Umbilical cord (tissue), 2 donors: ENCODE data around the gene HDAC4. TPM values are rescaled to one million over a fixed set of nuclear protein-coding genes. Genes with fewer than 3 reads are reported as not detected.
"Not testable (repeated sequence)": the region's sequence is repeated elsewhere in the genome, so short reads cannot be mapped to it uniquely, and the experiment has no call there.

ENCODE experiments used
- DNase-seq: peaks from one replicate; pipeline ENCODE4 v3.0.0-alpha.2; 2015; ENCODE audit warnings: low spot score
- total RNA-seq: library from RNA; depleted of rRNA; stranded (reverse); fragments of >200 nt; gene quantifications from one replicate; pipeline ENCODE4 v1.2.3, GENCODE V29; 2014; ENCODE audit warnings: low replicate concordance; ENCODE audit not compliant: insufficient read depth

Gene HDAC4
- total RNA-seq, 1 donor from 2014 or later, result 99.4 TPM

DNA sequence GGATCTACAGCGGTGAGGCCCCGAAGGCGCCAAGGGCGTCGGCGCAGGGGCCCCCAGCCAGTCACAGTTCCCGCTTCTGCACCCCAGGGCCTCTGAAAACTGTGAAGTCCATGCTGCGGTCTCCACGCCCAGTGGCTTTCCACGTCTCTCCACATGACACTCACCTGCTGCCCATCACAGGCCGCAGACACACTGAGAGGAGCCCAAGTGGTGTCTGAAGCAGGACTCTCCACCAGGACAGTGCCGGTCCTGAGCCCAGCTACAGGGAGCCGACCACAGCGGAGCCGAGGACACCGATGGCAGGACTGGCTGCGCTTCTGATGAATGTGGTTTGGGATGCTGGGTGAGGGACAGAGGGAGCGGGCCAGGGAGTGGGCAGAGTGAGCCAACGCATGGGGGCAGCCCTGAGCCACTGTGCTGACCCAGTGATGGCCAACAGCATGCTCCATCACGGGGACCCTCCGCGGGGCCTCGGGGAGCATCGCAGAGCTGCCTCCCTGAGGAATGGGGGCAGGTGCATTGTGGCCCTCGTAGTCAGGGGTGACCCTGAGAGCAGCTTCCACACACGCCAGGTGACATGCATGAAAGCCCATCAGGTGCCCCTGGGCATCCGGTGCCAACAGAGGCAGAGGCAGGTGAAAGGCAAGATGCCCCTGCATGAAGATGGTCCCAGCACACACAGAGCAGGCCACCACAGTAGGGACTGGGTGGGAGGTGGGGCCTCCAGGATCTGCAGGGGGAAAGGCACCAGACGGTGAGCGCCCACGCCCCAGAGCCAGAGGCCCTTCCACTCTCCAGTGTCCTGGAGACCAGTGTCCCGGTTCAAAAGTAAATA lies 116.6 kb downstream of the HDAC4 start:
- no peak for DNase-seq

DNA sequence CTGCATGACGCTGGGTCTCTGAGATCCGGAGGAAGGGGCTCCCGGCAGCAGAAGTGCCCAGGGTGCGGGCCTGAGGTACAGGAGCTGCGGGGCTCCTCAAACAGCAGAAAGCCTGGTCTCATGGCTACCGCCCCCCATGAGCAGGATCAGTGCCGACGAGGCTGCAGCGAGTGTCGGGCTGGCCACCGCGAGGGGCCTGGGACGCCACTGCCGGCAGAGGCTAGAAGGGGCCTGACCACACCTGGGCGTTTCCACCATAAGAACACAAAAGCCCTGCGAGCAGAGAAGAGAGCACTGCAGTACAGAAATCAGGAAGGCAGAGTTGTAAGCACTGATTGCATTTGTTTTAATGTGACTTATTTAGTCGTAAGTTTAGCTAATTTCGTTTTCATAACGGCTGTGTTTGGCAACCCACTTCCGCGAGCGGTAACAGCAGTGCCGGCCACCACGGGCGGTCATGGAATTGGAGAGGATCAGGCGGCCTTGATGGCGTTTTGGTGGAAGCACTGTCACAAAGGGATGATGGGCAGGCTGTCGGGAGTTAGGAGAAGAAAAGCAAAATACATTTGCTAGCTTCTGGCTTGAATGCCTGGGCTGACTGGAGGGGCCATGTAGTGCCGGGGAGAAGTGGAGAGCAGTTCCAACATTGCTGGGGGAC lies 117.4 kb downstream of the HDAC4 start:
- DNase-seq, result no peak

DNA sequence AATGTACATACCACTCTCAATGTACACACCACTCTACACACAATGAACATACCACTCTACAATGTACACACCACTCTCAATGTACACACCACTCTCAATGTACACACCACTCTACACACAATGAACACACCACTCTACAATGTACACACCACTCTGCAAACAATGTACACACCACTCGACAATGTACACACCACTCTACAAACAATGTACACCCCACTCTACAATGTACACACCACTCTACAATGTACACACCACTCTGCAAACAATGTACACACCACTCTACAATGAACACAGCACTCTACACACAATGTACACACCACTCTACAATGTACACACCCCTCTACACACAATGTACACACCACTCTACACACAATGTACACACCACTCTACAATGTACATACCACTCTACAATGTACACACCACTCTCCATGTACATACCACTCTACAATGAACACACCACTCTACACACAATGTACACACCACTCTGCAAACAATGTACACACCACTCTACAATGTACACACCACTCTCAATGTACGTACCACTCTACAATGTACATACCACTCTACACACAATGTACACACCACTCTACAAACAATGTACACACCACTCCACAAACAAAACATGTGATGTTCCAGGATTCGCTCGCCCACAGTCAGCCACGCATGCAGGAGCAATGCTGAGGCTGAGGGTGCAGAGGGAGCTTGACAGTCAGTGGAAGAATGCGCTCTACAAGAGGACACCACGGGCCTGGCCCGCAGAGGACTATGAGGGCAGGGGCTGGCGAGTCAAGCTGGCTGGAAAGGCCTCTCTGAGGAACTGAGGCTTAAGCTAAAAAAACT lies 118.2 kb downstream of the HDAC4 start:
- DNase-seq, result no peak

DNA sequence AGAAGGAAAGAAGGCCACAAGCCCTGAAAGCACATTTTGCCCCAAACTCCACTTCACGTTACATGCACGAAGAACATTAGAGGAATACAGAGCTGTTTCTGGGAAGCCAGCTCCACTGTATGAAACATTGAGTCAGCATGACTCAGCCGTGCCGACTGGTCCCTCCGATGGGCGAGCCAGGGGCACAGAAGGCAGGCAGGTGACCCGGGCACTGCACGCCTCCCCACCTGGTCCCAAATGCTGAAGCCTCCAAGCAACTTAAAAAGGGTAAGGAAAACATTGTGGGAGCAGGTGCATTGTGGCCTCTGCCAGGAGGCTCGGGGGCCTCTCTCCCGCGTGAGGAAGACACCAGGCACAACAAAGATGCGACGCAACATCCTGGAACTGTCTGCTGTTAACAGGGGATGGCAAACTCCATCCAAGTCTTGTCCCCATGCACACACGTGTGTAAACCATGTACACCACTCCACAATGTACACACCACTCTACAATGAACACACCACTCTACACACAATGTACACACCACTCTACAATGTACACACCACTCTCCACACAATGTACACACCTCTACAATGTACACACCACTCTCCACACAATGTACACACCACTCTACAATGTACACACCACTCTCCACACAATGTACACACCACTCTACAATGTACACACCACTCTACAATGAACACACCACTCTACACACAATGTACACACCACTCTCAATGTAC lies 120.4 kb downstream of the HDAC4 start:
- not testable (repeated sequence) for DNase-seq

DNA sequence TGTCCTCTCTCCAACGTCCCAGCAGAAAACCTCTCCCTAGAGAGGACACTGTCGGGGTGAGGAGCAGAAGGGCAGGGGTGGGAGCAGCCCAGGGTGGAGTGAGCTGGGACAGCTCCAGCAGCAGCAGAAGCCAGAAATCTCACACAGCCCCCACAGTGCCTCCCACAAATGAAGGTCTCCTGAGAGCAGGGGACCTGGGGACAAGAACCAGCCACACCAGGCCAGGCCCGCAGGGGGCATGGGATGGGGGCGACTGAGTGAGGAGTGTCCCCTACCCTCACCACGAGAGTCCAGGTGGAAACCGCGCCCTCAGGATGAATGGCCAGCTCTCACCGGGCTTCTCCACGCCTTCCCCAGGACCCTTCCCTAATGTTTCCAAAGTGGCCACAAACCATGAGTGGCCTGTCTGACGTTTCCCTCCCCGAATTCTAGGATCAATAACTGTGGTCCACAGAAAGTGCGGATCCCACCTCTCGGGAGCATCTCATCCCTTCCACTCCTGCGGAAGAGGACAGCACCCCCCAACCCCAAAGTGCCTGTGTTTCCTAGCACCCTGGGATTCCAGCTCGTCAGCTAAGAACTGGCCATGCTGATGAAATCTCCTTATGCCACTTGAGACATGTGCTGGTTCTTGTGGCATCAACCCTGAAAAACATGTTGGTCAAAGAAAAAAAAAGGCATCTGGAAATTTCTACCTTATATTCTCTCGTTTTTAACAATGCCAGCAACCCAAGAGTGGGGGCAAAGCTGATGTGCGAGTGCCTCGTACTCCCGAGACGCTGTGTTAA lies 121.1 kb downstream of the HDAC4 start:
- DNase-seq, result no peak

DNA sequence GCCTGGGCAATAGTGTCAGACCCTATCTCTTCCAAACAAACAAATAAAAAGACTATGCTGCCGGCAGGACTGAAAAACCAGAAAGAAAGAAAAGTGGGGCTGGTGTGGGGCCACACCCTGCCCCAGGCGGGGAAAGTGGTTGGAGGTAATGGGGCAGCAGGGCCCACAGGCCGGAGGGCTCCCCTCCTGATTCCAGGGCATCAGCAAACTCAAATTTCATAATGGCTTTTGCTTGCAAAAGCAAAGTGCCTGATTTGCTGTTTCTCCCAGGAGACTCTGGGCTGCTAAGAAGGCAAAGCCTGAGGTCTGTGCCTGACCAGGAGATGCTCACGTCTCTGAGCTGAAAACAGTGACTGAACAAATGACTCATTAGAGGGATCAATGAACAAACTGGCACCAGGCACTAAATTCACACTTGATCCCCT lies 121.9 kb downstream of the HDAC4 start:
- no peak for DNase-seq

DNA sequence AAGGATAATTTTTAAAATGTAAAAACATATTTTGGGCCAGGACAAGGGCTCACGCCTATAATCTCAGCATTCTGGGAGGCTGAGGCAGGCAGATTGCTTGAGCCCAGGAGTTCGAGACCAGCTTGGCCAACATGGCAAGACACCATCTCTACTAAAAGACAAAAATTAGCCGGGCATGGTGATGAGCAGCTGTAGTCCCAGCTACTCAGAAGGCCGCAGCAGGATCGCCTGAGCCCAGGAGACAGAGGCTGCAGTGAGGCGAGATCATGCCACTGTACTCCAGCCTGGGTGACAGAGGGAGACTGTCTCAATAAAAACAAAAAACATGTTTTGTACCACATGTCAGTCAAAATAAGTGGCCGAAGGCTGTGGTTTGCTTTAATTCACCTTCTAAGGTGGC lies 122.5 kb downstream of the HDAC4 start:
- no peak for DNase-seq

DNA sequence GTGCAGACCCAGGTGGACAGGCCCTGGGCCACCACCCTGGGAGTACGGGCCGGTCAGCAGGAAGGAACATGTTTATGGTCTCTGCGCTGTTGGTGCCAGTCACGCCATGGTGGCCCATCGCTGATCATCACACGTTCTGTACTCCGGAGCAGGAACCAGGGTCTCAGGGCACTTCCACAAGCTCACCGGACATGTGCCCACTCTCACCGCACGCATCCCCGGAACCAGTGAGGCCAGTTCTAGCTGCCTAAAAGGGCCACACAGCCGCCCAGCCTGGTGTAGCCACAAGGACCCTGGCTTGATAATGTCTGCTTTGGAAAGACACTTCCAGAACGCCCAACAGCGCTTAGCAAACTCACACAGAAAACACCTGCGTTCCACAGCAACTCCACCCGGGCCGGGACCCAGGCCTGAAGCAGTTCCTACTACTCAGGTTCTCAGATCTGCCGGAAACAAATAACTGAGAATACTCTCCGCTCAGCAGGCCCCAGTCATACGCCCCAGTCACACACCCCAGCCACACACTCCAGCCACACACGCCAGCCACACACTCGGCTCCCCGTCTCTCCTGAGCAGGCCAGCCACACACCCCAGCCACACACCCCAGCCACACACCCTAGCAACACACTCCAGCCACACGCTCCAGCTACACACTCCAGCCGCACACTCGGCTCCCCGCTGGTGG lies 123.3 kb downstream of the HDAC4 start:
- no peak for DNase-seq

DNA sequence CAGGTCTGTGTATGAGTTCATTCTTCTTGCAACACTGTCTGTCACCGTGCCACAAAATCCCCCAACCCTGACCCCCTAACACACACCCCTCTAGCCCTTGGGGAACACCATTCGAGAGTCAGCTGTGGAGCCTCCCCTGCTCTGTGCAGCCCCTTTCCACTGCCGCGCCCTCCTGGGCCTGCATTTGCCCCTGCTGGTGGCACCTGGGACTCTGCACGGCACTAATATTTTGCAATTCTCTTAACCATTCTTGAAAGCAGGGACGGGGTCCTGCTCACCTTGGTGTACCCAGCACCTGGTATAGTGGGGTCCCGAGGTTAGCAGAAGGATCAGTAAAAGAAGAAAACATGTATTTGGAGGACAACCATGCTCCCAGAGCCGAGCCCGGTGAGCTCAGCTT lies 124.0 kb downstream of the HDAC4 start:
- no peak for DNase-seq

DNA sequence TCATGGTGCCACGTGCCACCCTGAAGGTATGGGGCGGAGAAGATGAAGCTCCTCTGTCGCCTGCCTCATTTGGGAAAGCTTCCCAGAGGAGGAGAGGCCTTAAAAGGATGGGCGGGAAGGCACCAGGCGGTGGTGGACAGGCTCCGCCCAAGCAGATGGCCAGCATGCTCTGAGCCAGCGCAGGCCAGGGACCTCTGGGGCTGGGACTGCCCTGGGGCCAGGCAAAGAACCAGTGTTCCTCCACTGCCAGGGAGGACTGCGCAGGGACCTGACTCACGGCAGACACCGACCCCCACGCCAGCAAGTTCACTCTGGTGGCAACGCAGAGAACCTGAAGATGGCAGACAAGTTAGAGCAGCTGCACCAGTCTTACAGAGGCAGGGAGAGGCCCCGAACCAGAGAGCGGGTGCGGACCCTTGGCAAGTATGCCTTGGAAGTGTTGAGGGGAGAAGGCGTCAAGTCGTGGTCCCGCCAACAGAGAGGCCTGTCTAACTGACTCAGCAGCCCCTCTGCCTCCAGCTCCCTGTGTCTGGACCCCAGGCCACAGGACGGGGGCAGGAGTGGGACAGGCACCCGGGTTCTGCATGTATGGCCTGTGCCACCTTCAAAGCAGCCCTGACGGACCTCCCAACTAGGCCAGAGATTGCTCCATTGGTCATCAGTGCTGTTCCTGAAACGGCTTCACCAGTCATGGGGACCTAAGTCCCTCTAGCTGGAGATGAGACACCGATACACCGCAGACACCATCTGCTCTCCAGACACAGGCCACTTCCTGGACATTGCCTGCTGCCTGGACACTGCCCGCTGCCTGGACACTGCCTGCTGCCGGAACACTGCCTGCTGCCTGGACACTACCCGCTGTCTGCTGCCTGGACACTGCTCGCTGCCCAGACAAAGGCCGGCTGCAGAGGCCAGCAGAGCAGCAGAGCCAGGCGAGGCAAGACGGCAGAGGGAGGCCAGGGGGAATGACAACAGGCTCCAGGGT lies 124.7 kb downstream of the HDAC4 start:
- peak; percentile 86 for DNase-seq

DNA sequence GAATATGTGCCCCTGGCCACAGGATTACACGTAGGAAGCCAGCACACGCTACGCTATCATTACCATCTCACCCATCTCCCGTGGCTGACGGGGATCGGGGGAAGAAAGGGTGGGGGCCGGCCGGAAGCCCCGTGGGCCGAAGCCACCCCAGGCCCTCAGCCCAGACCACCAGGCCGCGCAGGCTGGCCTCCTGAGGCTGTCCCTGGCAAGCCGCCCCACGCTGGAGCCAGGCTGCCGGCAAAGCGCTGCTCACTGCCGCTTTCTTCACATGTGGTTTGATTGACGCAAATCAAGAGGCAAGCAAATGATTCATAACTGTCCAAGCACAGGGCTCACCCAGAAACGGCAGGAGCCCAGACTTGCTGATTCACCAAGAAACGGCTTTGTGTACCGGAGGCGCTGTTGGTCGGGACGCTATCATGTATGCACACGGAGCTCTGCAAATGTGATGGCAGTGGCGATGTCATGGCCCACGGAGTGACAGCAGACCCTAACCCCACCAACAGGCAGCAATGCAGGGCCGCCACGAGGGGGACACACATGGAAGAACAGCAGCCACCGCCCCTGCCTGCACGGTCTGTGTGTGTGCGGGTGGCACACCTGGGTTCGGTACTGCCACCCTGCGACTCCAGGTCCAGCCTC lies 125.7 kb downstream of the HDAC4 start:
- peak; percentile 82 for DNase-seq

DNA sequence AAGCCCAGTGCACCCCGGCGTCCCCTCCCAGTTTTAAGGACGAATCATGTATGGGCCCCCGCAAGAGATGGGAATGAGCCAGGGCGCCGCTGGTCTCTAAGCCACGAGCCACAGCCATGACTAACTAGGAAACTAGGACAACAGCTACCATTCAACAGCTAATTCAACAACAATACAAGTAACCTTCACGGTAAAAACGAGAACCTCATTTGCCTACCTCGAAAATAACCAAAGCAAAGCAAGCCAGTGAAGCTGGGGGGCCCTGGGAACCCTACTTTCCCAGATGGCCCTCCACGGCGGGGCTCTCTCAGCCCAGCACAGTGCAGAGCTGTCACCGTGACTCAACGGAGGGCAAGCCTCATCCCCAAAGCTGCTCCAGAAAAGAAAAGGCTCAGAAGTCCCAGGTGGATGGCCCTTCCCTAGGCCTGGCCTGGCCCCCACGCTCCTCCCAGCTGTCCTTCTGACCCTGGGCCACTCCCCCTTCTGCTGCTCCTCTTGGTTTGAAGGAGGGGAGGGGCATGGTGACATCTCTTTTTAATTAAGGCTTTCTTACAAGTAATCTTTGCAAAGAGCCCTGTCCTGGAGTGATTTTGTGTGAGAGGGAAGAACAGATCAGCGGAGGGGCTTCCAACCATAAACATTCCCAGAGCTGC lies 126.3 kb downstream of the HDAC4 start:
- DNase-seq, result no peak

DNA sequence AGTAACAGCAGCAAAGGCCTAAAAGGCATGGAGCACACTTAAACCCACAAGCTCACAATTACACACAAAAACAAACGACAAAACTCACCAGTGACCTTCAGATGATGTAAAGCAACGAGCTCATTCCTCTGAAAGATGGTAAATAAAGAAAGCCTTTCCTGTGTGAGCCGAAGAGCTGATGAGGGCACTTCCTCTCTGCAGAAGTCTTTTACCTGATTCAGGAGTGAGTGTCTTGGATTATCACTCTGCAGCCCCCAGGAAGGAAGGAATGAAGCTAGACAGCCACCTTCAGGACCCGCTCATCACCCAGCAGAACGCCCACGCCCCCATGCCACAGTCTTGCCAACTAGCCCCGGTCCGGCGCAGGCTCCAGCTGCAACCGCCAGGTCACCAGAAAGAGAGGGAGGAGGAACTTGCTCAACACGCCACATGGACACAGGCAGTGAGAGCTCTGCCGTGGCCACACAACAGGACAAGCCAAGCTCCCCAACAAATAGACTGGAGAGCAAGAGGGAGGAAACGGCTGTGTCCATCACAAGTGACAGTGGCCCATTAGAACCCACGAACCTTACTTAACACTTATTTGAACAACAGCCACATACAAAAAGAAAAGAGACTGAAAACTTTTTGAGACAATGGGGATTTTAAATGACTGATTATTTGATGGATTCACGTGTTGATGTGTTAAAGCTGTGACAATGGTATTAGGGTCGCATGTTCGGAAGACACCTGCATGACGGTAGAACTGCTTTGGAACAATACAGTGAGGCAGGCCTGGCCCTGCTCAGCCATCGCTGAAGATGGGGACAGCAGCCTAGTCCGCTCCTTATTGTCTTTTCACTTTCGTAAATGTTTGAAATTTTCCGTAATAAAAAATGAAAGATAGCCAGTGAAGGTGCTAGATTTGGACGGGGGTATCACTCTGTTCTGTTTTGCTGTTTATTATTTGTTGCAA lies 127.3 kb downstream of the HDAC4 start:
- DNase-seq, result no peak

DNA sequence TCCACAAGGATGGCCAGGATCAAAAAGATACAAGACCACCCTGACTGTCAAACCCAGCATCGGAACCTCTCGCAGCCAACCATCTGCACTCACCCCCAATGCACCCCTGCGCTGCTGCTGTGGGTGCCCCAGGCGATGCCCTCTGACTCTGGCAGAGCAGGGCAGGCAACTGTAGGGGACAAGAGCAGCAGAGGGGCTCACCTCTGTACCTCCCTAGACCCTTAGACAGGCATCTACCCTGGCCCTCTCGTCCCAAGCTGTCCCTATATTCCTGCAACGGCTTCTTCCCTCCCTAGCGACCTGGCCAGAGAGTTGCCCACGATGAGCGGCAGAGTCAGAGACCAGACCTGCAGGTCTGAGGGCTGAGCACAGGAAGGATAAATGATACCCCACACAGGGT lies 128.2 kb downstream of the HDAC4 start:
- DNase-seq, result no peak

DNA sequence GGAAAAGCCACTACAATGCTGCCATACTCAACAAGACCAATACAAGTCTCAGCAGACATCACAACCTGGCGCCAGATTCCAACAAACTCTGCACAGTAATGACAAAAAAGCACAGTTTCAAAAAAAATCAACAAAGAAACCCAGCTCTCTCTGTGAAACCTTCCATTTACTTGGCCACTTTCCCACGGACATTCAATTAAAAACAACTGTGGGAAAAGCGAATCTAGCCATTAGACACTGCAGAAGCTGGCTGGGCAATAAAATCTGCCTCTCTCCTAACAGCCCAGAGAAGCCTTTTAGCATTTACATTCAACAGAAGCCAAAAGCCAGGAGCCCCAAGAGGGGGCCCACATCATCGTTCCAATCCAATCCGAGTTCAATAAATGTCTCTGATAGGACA lies 128.9 kb downstream of the HDAC4 start:
- DNase-seq, result no peak

DNA sequence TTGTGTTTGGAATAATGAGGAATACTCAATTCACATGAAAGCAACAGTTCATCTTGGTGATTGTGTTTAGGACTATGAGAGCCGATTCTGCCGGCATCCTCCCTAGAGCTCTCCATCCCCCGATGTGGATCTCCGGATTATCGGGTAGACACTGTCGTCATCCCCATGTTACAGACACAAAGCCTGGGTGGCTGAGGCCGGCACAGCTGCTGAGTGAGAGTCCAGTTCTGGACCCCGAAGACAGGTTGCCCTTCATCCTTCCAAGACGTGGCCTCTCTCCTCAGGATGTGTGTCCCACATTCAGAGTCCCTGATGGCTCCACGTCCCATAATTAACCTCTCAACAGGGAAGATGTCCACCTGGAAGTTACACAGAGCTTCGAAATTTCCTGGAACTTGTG lies 129.3 kb downstream of the HDAC4 start:
- no peak for DNase-seq

DNA sequence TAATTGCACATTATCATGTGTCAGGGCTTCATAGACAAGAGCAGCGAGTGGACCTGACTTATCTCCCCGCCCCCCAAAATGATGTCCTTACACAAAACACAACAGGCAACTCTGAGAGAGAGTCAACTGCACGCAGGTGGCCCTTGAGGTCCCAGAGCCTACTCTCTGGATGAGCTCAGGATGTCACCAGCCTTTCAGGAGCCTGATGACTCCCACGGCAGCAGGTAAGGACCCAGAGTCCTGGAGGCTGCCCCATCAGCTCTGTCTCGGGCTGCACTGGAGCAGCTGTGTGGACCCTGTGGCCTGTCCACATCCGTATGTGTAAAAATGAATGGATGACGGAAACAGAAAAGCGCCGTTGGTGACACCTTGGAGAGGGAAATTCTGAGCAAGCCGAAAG lies 130.9 kb downstream of the HDAC4 start:
- DNase-seq, result no peak
